Thyroid gland (tissue), 4 donors: ENCODE results near the gene BTBD1.

ENCODE experiments used
- POLR2A ChIP-seq, 2 donors: fragments of 450-650 bp; IDR thresholded peaks; one replicate each; pipeline ENCODE4 v1.6.1; 2017; ENCODE audit warnings: antibody characterized with exemption in 2 of 2, mild to moderate bottlenecking in 2 of 2, moderate library complexity in 1 of 2
- TF ChIP-seq, protein P1 (sequence below), 6 experiments: fragments of 200-600 bp in 3 of 6; fragments of 450-650 bp in 3 of 6; sonication (generic) in 3 of 6; IDR thresholded peaks; one replicate each; pipeline ENCODE4 v1.5.1; 2016 to 2019; ENCODE audit warnings: antibody characterized with exemption in 6 of 6, mild to moderate bottlenecking in 2 of 6, inconsistent platforms in 1 of 6, moderate library complexity in 1 of 6

GRCh38 chr15:83099290-83099689, 32.2 kb upstream of the BTBD1 start:
- TF ChIP-seq, protein P1, sequence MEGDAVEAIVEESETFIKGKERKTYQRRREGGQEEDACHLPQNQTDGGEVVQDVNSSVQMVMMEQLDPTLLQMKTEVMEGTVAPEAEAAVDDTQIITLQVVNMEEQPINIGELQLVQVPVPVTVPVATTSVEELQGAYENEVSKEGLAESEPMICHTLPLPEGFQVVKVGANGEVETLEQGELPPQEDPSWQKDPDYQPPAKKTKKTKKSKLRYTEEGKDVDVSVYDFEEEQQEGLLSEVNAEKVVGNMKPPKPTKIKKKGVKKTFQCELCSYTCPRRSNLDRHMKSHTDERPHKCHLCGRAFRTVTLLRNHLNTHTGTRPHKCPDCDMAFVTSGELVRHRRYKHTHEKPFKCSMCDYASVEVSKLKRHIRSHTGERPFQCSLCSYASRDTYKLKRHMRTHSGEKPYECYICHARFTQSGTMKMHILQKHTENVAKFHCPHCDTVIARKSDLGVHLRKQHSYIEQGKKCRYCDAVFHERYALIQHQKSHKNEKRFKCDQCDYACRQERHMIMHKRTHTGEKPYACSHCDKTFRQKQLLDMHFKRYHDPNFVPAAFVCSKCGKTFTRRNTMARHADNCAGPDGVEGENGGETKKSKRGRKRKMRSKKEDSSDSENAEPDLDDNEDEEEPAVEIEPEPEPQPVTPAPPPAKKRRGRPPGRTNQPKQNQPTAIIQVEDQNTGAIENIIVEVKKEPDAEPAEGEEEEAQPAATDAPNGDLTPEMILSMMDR (IDR thresholded peaks at IDR 0.05) = no peak
- no peak for TF ChIP-seq POLR2A (IDR thresholded peaks at IDR 0.05)
